GM18499 (cell line): Measurements from ENCODE around the gene CDK5RAP3.
"Not testable (repeated sequence)": the region's sequence is repeated elsewhere in the genome, so short reads cannot be mapped to it uniquely, and the experiment has no call there.

Source experiments
- ATAC-seq: cut with Tn5 transposase; IDR thresholded peaks from one replicate; pipeline ENCODE4 v1.9.1; 2021; ENCODE audit warnings: moderate number of reproducible peaks; ENCODE audit not compliant: insufficient read depth, unreplicated experiment

The CDK5RAP3 gene

DNA sequence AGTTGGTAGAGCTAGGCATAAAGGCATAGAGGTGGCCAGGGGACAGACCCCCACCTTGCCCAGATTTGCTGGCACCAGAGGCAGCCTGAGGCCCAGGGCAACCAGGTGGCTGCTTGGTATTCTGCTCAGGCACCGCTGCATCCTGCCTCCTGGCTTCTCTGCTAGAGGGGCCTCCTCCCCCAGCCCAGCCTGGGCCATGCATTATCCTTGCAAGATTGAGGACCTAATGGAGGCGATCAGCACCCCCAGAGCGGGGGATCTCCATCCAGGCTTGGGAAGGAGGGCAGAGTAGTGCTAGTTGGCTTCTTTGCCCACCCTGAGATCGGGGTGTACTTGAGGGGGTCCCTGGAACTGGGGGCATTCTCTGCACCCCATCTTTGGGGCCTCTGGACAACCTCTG lies 23.8 kb downstream of the CDK5RAP3 start:
- no peak for ATAC-seq

GRCh38 chr17:47995241-47995935 lies 24.5 kb downstream of the CDK5RAP3 start:
- ATAC-seq = no peak

- no peak for ATAC-seq
Observed at GRCh38 chr17:47996201-47996600, 25.3 kb downstream of the CDK5RAP3 start.

- no peak for ATAC-seq
Observed at GRCh38 chr17:47997586-47997985, 26.7 kb downstream of the CDK5RAP3 start.

DNA sequence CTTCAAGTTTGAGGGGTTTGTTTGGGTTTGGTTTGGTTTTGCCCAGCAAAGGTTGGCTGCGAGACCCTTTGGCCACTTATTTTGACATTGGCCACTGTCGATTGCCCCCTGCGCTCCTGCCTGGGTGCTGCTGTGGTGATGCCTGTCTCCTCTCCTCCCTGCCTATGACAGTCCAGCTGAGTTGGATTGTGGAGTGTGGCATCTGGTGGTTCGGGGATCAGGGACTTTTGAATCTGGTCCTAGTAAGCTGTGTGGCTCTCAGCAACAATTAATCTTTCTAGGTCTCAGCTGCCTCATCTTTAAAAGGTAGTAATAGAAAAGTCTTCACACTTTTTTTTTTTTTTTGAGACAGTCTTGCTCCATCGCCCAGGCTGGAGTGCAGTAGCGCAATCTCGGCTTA lies 27.1 kb downstream of the CDK5RAP3 start:
- ATAC-seq = no peak

GRCh38 chr17:47999582-47999981 lies 28.7 kb downstream of the CDK5RAP3 start:
- ATAC-seq = no peak

DNA sequence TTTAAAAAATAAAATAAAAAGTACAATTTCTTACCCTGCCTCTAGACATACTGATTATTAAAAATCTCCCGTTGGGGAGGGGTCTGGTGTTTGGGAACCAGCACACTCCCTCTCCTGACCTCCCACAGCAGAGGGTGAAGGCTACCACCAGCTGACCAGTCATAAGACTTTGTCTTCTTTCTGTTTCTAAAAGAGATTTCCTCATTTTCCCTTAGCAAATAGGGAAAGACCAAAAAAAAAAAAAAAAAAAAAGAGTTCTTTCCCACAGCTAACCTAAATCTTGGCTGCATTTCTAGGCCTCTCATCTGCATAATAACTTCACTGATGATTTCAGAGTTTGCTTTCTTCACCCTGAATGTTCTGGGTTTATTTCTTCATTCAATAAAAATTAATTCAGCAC lies 30.3 kb downstream of the CDK5RAP3 start:
- ATAC-seq = no peak

- not testable (repeated sequence) for ATAC-seq
Observed at GRCh38 chr17:48001657-48002056, 30.7 kb downstream of the CDK5RAP3 start.

GRCh38 chr17:48002266-48002915 lies 31.5 kb downstream of the CDK5RAP3 start:
- no peak for ATAC-seq

- no peak for ATAC-seq
Observed at GRCh38 chr17:48002916-48003416, 32.1 kb downstream of the CDK5RAP3 start.

DNA sequence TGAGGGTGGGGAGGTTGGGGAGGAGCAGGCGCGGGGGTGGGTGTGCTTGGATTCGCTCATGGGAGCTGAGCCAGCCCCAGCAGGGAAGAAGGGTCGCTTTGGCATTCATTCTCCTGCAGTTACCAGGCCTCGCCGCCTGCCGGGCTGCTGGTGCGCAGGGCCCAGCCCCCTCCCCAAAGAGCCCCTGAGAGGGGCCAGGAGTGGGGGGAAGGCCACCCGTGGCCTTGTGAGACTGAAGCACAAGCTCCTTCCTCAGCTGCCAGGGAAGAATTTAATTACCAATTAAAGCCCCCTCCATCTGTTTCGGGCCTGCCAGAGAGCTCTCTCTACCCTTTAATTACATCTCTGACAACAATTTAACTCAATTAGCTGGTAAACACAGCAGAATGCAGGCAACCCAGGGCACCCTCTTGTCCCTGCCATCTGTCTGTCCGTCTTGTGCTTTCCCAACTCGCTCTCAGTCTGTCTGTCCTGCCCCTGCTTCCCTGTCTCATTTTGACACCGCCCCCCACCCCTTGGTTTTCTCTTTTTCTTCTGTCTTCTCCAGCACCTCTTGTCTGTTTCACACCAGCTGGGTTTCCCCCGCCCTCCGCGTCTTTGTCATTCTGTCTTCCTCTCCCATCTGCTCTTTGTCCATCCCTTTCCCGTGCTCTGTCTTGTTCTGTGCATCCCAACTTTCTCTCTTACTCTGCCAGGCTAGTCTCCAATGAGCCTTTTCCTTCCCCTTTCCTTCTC lies 32.7 kb downstream of the CDK5RAP3 start:
- no peak for ATAC-seq

DNA sequence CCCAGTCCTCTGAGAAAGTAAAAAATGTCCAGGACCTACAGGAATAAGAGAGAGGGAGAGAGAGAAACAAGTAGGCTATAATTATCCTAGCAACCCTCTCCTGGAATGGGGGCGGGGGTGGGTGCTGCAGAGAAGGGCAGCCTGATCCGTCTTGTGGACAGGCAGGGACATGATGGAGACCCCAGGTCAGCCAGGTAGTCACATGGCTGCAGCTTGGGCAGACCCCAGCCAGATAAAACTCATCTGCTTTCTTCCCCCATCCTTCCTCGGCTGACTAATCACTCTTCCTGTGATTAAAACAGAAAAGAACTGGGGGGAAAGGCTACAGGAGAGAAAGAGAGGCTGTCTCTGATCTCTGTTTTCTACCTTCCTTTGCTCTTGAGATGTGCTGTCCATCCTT lies 34.1 kb downstream of the CDK5RAP3 start:
- ATAC-seq = no peak

DNA sequence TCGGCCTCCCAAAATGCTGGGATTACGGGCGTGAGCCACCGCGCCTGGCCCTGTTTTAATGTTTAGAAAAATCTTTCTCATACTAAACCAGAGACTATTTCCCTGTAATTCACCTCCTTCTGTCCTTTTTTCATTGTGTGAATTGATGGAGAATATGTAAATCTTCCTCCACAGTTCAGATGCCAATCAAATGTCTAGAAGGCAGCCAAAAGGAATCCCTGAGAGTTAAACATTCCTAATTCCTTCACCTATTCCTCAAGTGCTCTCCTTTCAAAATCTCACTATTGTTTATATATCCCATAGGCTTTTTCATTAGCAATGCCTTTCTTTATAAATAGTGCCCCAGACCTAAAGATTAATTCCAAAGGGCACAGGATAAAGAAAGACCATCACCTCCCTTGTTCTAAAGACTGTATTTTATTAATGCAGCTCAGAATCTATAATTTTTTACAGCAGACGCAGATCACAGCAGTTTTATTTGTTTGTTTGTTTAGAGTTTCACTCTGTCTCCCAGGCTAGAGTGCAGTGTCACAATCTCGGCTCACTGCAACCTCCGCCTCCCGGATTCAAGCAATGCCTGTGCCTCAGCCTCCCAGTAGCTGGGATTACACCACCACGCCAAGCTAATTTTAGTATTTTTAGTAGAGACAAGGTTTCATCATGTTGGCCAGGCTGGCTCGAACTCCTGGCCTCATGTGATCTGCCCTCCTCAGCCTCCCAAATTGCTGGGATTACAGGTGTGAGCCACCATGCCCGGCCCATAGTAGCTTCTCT lies 36.2 kb downstream of the CDK5RAP3 start:
- ATAC-seq = no peak

GRCh38 chr17:48010193-48010592 lies 39.3 kb downstream of the CDK5RAP3 start:
- no peak for ATAC-seq

DNA sequence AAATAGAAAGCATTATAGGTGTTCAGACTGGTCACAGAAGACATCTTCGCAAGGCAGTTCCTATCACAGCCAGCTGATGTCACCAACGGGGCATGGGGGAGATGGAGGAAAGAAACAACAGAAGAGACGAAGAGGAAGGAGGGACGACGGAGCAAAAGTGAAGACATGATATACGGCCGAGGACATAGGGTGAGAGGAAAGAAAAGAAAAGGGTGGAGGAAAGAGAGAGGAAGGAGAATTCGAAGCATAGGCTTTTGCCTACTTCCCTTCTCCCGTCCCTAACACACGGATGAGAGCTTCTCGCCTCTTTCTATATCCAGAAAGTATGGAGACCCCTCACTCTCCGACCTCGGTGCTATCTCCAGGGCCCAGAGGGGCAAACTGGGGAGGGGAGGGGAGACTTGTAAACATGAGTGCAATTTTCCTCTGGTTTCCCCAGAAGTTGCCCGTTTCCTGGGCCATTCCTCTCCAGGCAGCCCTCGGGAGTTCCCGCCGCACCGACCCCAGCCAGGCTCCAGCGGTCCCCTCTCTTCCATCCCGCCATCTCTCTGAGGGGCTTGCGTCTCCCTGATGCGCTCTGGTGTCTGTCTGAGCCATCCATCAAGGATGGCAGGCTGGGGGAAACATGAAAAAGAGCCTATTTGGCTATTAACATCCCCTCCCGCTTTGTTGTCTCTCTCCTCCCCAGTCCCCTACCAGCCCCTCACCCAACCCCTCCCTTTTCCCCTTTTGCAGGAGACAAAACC lies 40.7 kb downstream of the CDK5RAP3 start:
- no peak for ATAC-seq

GRCh38 chr17:48012151-48012520 lies 41.2 kb downstream of the CDK5RAP3 start:
- ATAC-seq = no peak

GRCh38 chr17:48012654-48013053 lies 41.7 kb downstream of the CDK5RAP3 start:
- no peak for ATAC-seq

GRCh38 chr17:48013876-48014594 lies 43.1 kb downstream of the CDK5RAP3 start:
- ATAC-seq = no peak

GRCh38 chr17:48014595-48015111 lies 43.7 kb downstream of the CDK5RAP3 start:
- no peak for ATAC-seq
